ENCODE measurements around the gene MUC16. TPM values are rescaled to one million over a fixed set of nuclear protein-coding genes. Genes with fewer than 3 reads are reported as not detected.
"Not testable (repeated sequence)": the region's sequence is repeated elsewhere in the genome, so short reads cannot be mapped to it uniquely, and the experiment has no call there.

The MUC16 gene
- under 1 TPM in 1 of 2 donors, not detected in 1; 0.02 TPM for total RNA-seq

DNA sequence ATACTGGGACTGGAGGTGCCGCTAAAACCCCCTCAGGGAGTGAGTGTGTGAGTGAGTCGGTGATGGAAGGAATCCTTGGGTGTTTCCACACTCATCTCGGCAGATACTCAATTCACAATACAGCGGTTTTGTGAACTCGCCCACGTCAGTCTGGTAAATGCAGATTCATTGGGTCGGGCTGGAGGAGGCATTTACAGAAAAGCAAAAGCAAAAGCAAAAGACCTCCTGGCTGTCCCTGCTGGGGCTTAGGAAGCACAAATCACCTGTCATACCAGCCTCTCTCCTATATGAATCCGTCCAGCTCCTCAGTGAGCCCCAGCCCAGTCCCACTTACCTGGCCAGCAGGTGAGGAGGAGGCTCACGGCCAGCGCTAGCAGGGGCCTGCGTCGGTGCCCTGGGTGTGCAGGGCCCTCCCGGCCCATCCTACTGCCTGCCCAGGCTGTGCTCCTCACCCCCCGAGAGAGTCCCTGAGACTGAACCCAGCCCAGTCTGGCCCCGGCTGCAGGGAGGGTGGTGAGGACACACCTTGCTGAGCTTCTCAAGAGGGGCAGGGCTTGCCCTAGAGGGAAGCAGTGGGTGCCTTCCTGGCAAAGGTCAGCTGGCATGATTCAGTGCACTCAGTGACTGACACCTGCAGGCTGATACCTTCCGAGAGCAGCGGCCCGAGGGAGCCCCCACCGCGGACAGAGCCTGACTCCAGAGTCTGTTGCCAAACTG, at the start of gene MUC16:
Gene MUC16 (minus strand): TSS at position 475 of the 717 bp plus-strand sequence.
- H3K27ac Mint-ChIP-seq, result no peak within 1 kb of the TSS
- ATAC-seq (no peak), DNase-seq (ENCODE audit: low spot score in 2 of 2) (no peak)
- no peaks in the 10 kb centered on the region for H3K9me3 Mint-ChIP-seq
- H3K36me3 Mint-ChIP-seq, result no peaks in the 10 kb centered on the region

DNA sequence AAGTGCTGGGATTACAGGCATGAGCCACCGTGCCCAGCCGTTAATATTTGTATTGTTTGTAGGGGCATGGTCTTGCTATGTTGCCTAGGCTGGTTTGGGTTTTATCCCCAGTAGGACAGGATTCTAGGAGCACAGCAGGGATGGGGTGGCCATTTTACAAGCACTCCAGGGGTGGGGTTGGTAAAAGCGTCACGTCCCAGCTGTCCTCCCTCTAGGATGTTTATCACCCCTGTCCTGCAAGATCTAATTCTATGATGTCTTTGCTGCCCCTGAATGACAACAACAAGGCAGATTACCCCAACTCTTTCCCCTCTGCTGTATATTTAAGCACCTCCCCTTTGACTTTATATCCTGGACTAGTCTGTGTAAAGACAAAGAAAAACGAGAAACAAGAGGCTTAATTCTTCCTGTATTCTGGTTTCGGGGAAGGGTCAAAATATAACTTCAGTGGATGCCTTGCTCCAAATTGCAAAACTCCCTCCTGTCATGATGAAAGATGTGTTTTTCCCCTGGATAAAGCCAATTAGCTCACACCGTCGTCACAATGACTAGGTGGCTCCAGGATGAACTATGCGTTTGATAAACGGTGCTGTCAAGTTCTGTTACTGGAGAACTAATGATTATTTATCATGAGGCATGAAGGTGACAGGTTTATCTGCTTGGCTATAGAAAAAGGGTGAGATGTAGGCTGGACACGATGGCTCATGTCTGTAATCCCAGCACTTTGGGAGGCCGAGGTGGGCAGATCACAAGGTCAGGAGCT, 48.9 kb upstream of the MUC16 start:
- H3K36me3 Mint-ChIP-seq, result no peaks in the 10 kb centered on the region
- peak overlapping the region in 1 of 2 donors; percentile 62 for H3K27ac Mint-ChIP-seq
- no peak for DNase-seq (ENCODE audit: low spot score in 2 of 2)
- ATAC-seq, result no peak
- no peaks in the 10 kb centered on the region for H3K9me3 Mint-ChIP-seq

DNA sequence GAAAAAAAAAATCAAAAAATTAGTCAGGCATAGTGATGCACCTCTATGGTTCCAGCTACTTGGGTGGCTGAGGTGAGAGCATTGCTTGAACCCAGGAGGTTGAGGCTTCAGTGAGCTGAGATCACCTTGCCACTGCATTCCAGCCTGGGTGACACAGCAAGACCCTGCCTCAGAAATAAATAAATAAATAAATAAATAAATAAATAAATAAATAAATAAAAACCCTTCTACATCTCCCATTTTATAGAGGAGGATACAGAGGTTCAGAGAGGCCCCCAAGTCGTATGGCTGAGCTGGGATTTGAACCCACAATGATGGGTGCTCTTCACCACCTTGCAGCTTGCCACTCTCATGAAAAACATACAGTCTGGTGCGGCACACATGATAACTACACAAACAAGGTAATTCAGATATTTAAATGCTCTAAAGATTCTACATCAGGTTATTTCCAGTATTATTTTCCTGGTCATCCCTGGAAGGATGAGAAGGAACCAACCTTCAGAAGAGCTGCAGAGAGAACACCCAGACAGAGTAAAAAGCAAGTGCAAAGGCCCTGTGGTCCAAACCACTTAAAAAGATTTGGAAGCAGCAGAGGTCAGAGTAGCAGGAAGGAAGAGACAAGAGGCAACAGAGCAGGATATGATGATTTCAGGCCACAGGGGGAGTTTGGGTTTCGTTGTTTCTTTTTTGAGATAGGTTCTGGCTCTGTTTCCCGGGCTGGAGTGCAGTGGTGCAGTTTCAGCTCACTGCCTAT, 47.5 kb upstream of the MUC16 start:
- H3K9me3 Mint-ChIP-seq, result no peaks in the 10 kb centered on the region
- DNase-seq (ENCODE audit: low spot score in 2 of 2), result no peak
- H3K27ac Mint-ChIP-seq, result no peak overlapping the region
- H3K36me3 Mint-ChIP-seq, result no peaks in the 10 kb centered on the region
- ATAC-seq, result no peak

DNA sequence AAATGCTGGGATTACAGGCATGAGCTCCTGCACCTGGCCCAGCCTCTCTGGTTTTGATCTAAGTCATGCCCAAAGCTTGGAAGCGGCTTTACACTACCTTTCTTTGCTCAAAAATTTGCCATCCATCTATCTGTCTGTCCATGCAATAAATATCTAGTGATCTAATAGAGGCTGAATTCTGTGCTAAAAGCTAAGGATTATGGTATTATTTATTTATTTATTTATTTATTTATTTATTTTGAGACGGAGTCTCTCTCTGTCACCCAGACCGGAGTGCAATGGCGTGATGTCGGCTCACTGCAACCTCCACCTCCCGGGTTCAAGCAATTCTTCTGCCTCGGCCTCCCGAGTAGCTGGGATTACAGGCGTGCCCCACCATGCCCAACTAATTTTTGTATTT, 45.9 kb upstream of the MUC16 start:
- ATAC-seq; H3K36me3 Mint-ChIP-seq; DNase-seq (ENCODE audit: low spot score in 2 of 2); H3K9me3 Mint-ChIP-seq; H3K27ac Mint-ChIP-seq: not testable (repeated sequence)

DNA sequence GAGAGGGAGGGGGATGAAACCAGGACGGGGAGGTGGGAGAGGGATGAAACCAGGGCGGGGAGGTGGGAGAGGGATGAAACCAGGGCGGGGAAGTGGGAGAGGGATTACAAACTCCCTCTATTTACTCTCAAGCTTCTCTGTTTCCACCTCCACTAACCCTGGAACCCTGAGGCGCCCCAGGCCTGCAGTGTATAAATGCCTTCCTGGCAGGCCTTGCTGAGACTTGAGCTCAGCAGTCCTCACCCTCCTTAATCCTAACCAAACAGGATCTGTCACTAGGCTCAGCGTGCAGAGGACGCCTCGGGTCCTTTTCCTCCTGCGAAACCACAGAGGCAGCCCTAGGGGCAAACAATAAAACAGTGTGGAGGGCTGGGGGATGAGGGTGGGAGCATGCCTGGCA, 44.6 kb upstream of the MUC16 start:
- Mint-ChIP-seq H3K27ac (no peak overlapping the region), H3K36me3 (no peaks in the 10 kb centered on the region), H3K9me3 (no peaks in the 10 kb centered on the region)
- no peak for ATAC-seq
- no peak for DNase-seq (ENCODE audit: low spot score in 2 of 2)

DNA sequence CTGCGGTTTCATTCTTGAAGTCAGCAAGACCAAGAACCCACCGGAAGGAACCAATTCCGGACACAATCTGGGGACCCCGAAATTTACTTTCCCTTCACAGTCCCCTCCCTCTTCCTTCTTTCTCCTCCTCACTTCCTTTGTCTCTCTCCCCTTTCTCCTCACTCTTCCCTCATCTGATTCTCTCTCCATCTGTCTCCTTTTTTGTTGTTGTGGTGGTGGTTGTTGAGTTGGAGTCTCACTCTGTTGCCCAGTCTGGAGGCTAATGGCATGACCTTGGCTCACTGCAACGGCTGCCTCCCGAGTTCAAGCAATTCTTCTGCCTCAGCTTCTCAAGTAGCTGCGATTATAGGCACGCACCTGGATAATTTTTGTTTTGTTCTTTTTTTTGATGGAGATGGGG, 44.0 kb upstream of the MUC16 start:
- H3K9me3 Mint-ChIP-seq, result no peaks in the 10 kb centered on the region
- ATAC-seq, result no peak
- no peak overlapping the region for H3K27ac Mint-ChIP-seq
- no peak for DNase-seq (ENCODE audit: low spot score in 2 of 2)
- H3K36me3 Mint-ChIP-seq, result no peaks in the 10 kb centered on the region

DNA sequence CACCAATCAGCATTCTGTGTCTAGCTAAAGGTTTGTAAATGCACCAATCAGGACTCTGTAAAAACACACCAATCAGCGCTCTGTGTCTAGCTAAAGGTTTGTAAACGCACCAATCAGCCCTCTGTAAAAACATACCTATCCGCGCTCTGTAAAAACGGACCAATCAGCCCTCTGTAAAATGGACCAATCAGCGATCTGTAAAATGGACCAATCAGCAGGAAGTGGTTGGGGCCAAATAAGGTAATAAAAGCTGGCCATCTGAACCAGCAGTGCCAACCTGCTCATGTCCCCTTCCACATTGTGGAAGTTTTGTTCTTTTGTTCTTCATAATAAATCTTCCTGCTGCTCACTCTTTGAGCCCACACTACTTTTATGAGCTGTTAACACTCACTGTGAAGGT, 43.5 kb upstream of the MUC16 start:
- DNase-seq (ENCODE audit: low spot score in 2 of 2); H3K27ac Mint-ChIP-seq; ATAC-seq; H3K9me3 Mint-ChIP-seq; H3K36me3 Mint-ChIP-seq: not testable (repeated sequence)

DNA sequence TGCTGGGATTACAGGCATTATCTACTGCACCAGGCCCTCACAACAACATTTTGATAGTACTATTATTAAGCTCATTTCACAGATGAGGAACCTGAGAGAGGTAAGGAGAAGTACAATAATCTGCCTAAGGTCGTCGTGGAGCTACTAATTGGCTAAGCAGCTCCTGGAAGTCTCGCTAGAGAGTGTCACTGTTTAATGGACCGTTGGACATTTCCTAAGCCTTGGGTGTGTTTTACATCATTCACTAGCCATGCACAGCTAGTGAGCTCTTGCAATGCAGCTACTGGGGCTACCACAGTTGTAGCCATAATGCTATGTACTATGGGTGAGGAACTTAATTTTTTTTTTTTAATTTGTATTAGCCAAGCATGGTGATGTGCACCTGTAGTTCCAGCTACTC, 42.7 kb upstream of the MUC16 start:
- ATAC-seq, result no peak
- no peak for DNase-seq (ENCODE audit: low spot score in 2 of 2)
- H3K36me3 Mint-ChIP-seq, result no peaks in the 10 kb centered on the region
- H3K27ac Mint-ChIP-seq, result no peak overlapping the region
- H3K9me3 Mint-ChIP-seq, result no peaks in the 10 kb centered on the region

DNA sequence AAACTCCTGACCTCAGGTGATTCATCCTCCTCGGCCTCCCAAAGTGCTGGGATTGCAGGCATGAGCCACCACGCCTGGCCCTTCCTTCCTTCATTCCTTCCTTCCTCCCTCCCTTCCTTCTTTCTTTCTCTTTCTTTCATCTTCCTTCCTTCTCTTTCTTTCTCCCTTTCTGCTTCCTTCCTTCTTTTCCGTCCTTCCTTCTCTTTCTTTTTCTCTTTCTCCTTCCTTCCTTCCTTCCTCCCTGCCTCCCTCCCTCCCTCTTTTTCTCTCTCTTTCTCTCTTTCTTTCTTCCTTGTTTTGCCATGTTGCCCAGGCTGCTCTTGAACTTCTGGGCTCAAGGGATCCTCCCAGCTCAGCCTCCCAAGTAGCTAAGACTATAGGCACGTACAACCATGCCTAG, 36.5 kb upstream of the MUC16 start:
- DNase-seq (ENCODE audit: low spot score in 2 of 2), result no peak
- no peak overlapping the region for H3K27ac Mint-ChIP-seq
- H3K36me3 Mint-ChIP-seq, result no peaks in the 10 kb centered on the region
- no peaks in the 10 kb centered on the region for H3K9me3 Mint-ChIP-seq
- ATAC-seq, result no peak

DNA sequence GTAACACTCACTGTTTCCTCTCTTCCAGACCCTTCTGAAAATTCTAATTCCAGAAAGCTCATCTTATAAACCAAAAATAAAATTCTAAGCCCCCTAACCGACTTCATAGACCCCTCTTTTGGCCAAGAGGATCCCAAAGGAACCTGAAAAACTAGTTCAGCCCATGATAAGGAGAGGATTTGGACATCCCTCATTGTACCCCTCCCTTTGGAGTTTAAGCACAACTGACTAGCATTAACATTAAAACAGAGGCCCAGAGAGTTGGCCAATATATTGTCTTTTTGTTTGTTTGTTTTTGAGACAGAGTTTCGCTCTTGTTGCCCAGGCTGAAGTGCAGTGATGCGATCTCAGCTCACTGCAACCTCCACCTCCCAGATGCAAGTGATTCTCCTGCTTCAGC, 34.2 kb upstream of the MUC16 start:
- no peak for ATAC-seq

DNA sequence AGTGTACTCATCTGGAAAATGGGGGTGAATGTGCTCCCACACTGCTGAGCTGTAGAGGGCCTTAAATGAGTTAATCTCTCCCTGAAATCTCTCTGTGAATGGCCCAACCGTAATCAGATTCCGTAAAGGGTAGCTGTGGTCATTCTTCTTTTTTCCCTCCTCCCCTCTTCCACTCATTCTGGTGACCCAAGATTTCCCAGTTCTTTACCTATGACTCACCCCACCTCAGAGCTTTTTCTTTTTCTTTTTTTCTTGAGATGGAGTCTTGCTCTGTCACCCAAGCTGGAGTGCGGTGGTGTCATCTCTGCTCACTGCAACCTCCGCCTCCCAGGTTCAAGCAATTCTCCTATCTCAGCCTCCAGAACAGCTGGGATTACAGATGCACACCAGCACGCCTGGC, 33.3 kb upstream of the MUC16 start:
- ATAC-seq (no peak), DNase-seq (ENCODE audit: low spot score in 2 of 2) (no peak)
- H3K36me3 Mint-ChIP-seq, result no peaks in the 10 kb centered on the region
- H3K9me3 Mint-ChIP-seq, result no peaks in the 10 kb centered on the region
- no peak overlapping the region for H3K27ac Mint-ChIP-seq

More for the DNA sequence above, 34.2 kb upstream of the MUC16 start:
- Mint-ChIP-seq H3K27ac (no peak overlapping the region), H3K36me3 (no peaks in the 10 kb centered on the region), H3K9me3 (no peaks in the 10 kb centered on the region)
- DNase-seq (ENCODE audit: low spot score in 2 of 2), result no peak

DNA sequence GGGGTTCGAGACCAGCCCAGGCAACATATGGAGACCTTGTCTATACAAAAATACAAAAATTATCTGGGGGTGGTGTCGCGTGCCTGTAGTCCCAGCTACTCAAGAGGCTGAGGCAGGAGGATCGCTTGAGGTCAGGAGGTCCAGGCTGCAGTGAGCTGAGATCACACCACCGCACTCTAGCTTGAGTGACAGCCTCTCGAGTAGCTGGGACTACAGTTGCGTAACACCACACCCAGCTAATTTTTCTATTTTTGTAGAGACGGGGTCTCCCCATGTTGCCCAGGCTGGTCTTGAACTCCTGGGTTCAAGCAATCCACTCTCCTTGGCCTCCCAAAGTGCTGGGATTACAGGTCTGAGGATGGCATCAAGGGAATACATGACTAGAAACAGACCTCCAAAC, 30.8 kb upstream of the MUC16 start:
- H3K9me3 Mint-ChIP-seq, result no peaks in the 10 kb centered on the region
- ATAC-seq, result no peak
- no peaks in the 10 kb centered on the region for H3K36me3 Mint-ChIP-seq
- DNase-seq (ENCODE audit: low spot score in 2 of 2), result no peak
- no peak overlapping the region for H3K27ac Mint-ChIP-seq

DNA sequence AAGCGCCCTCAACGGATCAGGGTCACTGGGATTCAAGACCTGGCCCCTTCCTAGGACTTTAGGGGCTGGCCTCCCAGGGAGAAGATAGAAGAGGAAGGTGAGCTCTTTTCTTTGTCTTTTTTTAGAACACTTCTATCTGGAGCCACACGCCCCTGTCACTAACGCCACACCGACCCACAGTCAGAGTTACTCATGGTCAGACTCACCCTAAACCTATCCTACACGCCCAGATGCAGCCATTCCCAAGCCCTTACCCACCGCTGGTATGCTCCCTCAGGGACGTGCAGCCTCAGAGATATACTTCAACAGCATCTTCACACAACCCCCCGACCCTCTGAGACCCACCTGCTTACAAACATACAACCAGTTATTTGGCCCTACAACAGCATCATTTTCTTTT, 29.9 kb upstream of the MUC16 start:
- DNase-seq (ENCODE audit: low spot score in 2 of 2) (no peak), ATAC-seq (no peak)
- Mint-ChIP-seq H3K27ac (peak overlapping the region; percentile 10 to 40), H3K9me3 (no peaks in the 10 kb centered on the region), H3K36me3 (no peaks in the 10 kb centered on the region)

DNA sequence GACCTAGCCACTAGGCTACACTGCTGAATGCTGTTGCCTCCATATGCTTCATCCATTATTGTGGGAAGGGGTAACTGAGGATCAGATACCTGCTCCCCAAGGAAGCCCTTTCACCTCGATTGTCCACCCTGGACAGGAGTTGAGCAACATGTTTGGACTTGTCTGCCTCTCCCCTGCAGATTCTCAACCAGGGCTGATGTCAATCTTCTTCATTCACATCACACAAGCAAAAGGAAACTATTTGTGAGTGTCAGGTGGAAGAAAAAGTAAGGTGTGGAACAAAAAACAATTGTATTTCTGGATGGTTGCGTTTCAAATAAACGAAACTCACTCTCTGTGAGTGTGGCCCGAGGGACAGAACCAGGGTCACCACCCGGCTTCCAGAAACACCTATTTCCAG, 29.5 kb upstream of the MUC16 start:
- no peaks in the 10 kb centered on the region for H3K36me3 Mint-ChIP-seq
- H3K9me3 Mint-ChIP-seq, result no peaks in the 10 kb centered on the region
- ATAC-seq, result no peak
- peak overlapping the region in 1 of 2 donors; percentile 10 for H3K27ac Mint-ChIP-seq
- no peak for DNase-seq (ENCODE audit: low spot score in 2 of 2)

DNA sequence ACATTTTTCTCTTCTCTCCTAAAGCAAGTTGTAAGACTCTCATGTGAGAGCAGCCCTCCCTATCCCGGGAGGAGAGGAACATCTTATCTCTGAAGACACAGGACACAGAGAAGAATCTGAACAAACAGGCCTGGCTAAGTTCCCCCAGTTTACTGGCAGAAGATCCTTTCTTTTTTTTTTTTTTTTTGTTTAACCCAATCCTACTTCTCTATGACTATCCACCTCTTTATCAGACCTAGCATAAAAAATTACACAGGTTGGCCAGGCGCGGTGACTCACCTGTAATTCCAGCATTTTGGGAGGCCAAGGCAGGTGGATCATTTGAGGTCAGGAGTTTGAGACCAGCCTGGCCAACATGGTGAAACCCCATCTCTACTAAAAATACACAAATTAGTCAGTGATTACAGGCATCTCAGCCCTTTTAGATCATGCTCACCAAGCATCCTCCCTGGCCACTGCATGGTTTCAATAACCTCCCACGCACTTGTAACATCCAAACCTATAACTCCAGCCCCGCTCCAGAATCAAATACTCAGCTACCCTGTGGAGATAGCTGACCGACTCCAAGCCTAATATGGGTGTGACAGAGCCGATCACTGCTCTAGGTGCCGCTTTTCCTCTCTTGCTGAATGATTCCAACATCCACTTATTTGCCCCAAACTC, 27.3 kb upstream of the MUC16 start:
- ATAC-seq, result no peak
- no peaks in the 10 kb centered on the region for H3K36me3 Mint-ChIP-seq
- H3K27ac Mint-ChIP-seq, result no peak overlapping the region
- H3K9me3 Mint-ChIP-seq, result no peaks in the 10 kb centered on the region
- no peak for DNase-seq (ENCODE audit: low spot score in 2 of 2)

DNA sequence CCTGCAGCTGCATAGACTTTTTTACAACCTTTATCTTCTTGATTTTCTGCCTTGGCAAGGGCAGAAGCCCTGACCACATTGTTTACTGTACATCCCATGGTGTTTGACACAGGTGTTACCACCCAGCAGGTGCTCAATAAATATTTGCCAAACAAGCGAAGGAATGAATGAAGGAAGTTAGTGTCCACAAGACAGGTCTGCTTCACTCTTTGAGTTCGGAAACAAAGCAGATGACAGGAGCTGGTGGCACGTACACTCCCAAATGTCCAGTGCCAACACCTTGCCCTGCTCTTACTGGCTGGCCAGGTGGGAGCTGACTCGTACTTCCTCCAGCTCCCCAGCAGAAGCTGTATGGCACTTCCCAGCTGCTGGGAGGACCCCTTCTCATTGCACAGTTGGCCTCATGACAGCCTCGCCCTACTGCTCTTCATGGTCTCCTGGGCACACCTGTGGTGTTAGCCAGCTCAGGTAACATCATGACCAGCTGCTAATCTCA, 22.0 kb upstream of the MUC16 start:
- Mint-ChIP-seq H3K36me3 (no peaks in the 10 kb centered on the region), H3K9me3 (no peaks in the 10 kb centered on the region), H3K27ac (no peak overlapping the region)
- DNase-seq (ENCODE audit: low spot score in 2 of 2) (no peak), ATAC-seq (no peak)

All from activated naive CD4-positive, alpha-beta T cell treated with anti-CD3 and anti-CD28 coated beads, Interleukin-2, amount 50 U/mL, for 72 hours (primary cell).